T-helper 22 cell (primary cell): ENCODE results near the gene HEXIM2.
"Not testable (repeated sequence)": the region's sequence is repeated elsewhere in the genome, so short reads cannot be mapped to it uniquely, and the experiment has no call there.

Source experiments
- DNase-seq: peaks from one replicate; pipeline ENCODE4 v3.0.0-alpha.2; 2020; ENCODE audit warnings: low read depth

The HEXIM2 gene

DNA sequence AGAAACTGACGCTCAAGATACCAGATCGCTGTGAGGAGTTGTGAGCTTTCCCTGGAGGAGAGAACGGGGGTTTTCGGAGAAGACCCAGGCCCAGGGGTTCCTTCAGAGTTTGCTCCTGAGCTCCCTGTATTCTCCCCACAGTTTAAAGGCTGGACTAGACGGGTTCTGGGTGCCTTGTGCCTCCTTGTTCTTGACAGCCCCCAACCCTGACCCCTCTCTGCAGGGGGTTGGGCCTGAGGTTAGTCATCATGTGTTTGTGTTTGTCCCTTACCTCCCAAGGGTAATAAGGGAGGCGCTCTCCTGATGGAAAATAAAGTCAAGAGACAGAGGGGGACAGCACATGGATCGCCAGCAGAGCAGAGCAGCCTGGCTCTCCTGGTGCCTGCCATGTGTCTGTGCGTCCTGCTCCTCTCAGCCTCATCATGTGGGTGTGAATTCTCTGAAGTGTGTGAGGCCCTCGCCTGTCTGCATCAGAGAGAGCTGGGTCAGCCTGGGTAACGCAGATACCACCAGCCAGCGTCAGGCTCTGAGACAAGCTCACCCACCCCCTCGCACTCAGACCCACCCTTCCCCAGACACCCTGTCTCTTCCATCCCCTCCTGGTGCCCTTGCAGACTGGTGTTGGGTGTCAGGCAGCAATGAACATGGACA lies 8.7 kb downstream of the HEXIM2 start:
- DNase-seq = no peak

- no peak for DNase-seq
Measured at GRCh38 chr17:45170931-45171337, 9.3 kb downstream of the HEXIM2 start.

- DNase-seq = no peak
Measured at GRCh38 chr17:45171338-45172231, 9.9 kb downstream of the HEXIM2 start.

DNA sequence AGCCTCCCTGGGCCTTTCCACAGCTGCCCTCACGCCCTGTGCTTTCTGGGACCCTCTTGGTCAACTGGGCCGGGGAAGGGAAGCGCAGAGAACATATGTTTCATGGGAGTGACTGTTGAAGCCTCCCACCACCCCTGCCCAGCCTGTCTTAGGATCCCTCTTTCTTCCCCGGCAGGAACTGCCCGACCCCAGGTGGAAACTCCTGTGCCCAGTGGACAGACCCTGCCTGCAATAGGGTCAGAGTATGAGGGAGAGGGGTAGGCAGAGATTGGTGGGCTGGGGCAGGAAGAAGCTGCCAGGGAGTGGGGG lies 10.5 kb downstream of the HEXIM2 start:
- DNase-seq = no peak

GRCh38 chr17:45172541-45173286 lies 11.0 kb downstream of the HEXIM2 start:
- DNase-seq = peak; percentile 12

DNA sequence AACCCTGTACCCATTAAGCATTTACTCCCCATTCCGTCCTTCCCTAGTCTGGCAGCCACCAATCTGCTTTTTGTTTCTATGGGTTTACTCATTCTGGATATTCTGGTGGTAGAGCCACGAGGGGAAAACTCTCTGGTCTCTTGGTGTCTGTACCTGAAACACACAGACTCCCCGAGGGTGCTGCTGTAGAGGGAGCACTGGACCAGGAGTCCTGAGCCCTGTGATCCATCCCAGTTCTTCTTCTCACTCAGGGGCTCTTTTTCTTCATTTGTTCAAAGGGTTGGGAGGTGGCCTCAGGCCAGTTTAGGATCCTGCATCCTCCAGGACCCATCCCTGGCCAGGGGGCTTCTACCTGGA lies 14.1 kb downstream of the HEXIM2 start:
- DNase-seq = no peak

GRCh38 chr17:45177563-45177962 lies 15.9 kb downstream of the HEXIM2 start:
- no peak for DNase-seq

DNA sequence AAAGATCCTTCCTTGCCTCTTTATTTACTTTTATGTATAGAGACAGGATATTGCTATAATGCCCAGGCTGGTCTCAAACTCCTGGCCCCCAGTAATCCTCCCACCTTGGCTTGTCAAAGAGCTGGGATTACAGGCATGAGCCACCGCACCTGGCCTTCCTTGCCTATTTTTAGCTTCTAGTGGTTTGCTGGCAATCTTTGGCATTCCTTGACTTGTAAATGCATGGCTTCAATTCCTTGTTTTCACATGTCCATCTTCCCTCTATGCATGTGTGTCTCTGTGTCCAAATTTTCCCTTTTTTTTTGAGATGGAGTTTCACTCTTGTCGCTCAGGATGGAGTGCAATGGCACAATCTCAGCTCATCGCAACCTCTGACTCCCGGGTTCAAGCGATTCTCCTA lies 22.5 kb downstream of the HEXIM2 start:
- DNase-seq = no peak

DNA sequence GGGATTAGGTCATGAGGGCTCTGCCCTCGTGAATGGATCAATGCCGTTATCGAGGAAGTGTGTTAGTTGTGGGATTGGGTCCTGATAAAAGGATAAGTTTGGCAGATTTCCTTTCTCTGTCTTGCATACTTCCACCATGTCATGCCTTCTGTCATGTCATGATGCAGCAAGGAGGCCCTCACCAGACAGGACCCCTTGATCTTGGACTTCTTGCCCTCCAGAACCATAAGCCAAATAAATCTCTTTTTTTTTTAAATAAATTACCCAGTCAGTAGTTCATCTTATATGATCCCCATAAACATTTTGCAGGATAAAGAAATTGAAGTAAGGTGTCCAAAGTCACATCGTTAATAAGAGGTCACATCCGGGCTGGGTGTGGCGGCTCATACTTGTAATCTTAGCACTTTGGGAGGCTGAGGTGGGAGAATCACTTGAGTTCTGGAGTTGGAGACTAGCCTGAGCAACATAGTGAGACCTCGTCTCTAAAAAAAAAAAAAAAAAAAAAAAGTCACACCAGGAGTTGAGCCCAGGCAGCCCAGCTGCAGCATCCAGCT lies 25.2 kb downstream of the HEXIM2 start:
- no peak for DNase-seq

GRCh38 chr17:45189009-45189408 lies 27.3 kb downstream of the HEXIM2 start:
- no peak for DNase-seq

DNA sequence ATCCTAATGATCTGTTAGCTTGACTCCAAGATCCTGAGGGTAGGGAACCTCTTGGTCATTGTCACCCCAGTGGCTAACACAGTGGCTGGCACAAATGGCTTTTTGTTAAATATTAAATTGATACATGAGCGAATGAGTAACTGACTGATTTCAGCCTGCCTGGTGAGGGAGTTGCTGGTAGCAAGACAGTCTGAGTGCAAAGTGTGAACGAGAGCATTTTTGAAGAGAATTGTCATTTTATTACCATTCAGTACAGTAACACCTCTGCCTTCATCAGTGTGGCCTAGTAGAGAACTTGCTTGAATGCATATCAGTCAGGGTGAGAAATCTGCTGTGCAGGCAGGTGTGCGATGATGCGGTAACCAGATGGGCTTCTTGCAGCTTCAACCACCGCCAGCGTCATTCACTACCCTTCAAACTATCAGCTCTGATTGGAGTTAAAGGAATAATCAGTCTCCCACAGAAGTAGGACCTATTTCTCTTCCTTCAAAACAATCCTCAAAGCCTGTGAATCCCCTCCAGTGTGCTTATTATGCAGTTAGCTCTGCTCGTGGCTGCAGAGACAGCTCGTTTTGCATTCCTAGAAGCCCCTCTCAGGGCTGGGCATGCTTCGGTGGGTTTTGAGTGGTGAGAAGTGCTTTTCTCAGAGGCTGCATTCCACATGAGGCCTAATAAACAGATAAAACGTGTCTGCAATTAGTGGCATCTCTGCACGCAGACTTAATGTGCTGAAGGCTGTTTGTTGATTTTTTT lies 29.0 kb downstream of the HEXIM2 start:
- DNase-seq = no peak

GRCh38 chr17:45195424-45195823 lies 33.7 kb downstream of the HEXIM2 start:
- DNase-seq = no peak

GRCh38 chr17:45197108-45197507 lies 35.4 kb downstream of the HEXIM2 start:
- no peak for DNase-seq

- peak; percentile 63 for DNase-seq
Measured at GRCh38 chr17:45197555-45198334, 36.1 kb downstream of the HEXIM2 start.

DNA sequence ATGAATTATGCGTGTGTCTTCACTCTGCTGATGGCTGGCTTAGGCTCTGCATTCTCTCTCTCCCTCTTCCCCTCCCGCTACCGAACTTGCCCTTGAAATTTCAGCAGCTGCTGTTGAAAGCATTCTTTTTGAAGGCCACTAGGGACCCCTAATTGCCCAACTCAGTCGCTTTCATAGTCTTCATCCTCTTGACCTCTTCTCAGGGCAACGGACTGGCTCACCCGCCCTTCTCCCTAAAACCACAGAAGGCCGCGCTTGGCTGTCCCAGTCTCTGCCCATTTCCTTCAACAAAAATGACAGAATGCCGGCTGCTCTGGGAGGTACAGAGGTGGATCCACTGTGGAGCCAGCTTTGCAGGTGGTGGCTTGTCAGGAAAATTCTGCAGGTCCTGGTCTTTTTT lies 39.0 kb downstream of the HEXIM2 start:
- no peak for DNase-seq

GRCh38 chr17:45201457-45201856 lies 39.8 kb downstream of the HEXIM2 start:
- DNase-seq = no peak

- not testable (repeated sequence) for DNase-seq
Measured at GRCh38 chr17:45201880-45202279, 40.2 kb downstream of the HEXIM2 start.

DNA sequence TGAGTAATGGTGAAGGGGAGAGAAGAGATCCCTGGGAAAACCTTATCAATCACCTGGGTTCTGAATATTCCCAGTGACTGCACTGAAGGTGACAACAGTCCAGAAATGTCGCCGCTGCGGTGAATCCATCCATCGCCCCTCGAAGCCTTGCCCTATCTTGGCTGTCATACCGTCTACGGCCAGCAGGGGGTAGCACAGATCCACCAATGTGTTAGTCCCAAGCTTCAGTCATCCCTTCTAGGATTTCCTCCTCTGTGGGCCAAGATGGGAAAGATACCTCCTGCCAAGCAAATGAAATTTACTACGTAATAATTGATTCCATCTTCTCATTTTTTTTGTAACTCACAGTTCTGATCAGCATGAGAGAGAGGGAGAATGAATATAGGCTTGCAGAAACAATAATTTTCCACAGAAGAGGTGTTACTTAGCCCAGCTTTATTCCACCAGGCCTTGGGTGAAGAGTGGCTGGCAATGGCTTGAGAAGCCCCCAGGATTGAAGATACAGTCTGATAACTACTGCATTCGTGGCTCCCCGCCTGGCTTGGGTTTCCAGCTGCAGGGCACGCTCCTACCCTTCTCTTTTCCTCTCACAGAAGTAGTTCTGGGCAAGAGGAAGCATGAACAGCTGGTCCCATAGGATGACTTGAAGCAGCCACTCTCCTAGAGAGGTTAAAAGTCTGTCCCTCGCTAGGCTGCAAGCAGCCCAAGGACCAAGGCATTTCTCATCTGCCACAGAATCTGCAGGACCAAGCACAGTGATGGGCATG lies 57.4 kb downstream of the HEXIM2 start:
- DNase-seq = peak; percentile 61
